GM18499 (cell line): ENCODE results near the gene IGFBP4.

Experiments
- ATAC-seq: cut with Tn5 transposase; IDR thresholded peaks from one replicate; pipeline ENCODE4 v1.9.1; 2021; ENCODE audit warnings: moderate number of reproducible peaks; ENCODE audit not compliant: insufficient read depth, unreplicated experiment

The IGFBP4 gene

DNA sequence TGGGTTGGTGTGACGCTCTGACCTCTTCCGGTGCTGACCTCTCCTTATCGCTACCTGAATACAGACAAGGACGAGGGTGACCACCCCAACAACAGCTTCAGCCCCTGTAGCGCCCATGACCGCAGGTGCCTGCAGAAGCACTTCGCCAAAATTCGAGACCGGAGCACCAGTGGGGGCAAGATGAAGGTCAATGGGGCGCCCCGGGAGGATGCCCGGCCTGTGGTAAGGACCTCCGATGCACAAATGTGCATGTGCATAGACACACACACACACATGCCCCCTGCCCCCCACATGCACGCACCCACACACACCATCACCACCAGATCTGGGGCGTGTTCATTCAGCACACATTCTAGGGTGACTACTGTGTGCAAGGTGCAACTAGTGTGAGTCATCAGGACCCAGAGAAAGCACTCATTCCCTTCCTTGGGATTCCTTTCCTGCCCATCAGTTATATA, 9.7 kb downstream of the IGFBP4 start:
- ATAC-seq, result no peak

DNA sequence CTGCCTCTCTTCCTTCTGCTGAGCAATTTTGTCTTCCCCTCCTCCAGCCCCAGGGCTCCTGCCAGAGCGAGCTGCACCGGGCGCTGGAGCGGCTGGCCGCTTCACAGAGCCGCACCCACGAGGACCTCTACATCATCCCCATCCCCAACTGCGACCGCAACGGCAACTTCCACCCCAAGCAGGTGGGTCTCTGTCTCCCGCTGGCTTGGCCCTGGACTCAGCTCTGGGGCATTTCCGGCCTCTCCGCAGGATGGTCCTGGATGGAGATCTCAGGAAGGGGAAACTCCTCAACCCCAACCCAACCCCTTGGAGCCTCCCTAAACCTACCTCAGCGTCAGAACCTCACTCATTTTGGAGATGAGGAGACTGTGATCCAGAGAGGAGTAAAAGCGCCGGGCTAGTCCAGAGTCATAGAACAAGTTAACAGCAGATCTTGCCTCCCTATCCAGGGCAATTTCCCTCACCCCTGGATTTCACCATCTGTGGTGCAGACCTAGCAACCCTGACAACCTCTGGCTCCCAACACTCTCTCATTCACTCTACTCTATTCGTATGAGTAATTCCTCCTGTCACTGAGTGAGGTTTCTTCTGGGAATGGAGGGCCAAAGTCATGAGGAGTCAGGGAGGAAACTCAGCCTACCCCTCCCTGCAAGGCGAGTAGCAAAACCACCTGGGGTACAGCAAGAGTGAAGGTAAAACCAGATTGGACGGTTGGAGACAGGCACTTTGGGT, 10.8 kb downstream of the IGFBP4 start:
- no peak for ATAC-seq

DNA sequence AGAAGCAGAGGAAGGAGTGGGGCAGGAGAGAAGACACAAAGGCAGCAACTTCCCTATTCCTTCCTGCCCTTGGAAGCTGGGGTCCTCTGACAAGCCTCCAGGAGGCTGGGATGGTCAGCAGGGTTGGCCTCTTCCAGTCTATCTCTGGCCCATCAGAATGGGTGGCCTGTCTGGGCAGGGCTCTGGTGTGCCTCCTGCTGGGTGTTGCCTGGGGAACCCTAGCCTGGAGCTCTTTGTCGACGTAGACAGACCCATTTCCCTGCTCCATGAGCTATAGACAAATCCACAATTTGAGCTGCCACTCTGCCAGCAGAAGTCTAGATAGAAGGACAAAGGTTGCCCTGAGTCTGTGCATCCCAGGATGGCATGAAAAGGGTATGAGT, 11.4 kb downstream of the IGFBP4 start:
- no peak for ATAC-seq

DNA sequence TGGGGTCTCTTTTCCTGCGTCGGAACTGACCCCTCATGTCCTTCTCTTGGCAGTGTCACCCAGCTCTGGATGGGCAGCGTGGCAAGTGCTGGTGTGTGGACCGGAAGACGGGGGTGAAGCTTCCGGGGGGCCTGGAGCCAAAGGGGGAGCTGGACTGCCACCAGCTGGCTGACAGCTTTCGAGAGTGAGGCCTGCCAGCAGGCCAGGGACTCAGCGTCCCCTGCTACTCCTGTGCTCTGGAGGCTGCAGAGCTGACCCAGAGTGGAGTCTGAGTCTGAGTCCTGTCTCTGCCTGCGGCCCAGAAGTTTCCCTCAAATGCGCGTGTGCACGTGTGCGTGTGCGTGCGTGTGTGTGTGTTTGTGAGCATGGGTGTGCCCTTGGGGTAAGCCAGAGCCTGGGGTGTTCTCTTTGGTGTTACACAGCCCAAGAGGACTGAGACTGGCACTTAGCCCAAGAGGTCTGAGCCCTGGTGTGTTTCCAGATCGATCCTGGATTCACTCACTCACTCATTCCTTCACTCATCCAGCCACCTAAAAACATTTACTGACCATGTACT, 13.2 kb downstream of the IGFBP4 start:
- no peak for ATAC-seq

DNA sequence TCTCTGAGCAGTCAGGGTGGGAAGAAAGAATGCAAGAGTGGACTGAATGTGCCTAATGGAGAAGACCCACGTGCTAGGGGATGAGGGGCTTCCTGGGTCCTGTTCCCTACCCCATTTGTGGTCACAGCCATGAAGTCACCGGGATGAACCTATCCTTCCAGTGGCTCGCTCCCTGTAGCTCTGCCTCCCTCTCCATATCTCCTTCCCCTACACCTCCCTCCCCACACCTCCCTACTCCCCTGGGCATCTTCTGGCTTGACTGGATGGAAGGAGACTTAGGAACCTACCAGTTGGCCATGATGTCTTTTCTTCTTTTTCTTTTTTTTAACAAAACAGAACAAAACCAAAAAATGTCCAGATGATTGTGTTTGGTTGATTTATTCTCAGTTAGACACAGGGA, 14.1 kb downstream of the IGFBP4 start:
- no peak for ATAC-seq

DNA sequence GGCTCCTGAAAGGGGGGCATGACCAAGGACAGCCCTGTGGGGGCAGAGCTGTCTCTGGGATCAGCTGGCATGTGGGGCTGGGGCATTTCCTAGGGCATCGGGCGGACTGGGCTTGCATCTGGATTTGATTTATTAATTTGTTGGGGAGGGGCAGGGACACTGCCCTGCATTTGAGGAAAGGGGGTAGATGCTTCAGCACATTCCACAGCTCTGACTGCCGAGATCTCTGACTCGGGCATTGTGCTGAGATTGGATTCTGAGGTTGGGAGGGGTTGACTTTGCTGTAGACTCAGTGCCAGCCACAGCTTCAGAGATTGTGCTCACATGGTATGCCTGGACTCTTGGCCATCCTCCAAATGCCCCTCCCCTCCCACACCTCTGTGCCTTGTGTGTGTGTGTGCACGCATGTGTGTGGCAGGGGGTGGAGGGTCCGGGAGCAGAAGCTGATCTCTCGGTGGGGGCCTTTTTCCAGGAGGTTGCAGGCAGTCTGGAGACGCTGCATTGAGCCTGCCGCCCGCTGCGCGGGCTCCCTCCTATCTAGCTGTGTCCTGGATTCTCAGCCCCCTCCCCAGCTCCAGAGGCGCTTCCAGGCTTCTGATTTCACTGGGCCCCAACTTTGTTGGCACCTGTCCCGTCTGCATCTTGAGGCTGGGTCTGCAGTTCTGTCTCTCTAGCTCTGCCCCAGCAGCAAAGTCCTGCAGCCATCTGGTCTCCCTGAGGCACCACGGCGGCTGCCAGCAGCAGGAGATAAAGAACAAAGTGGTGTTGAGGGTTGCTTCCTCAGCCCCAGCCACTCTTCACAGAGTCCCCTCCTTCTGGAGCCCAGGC, 14.9 kb downstream of the IGFBP4 start:
- ATAC-seq, result no peak

DNA sequence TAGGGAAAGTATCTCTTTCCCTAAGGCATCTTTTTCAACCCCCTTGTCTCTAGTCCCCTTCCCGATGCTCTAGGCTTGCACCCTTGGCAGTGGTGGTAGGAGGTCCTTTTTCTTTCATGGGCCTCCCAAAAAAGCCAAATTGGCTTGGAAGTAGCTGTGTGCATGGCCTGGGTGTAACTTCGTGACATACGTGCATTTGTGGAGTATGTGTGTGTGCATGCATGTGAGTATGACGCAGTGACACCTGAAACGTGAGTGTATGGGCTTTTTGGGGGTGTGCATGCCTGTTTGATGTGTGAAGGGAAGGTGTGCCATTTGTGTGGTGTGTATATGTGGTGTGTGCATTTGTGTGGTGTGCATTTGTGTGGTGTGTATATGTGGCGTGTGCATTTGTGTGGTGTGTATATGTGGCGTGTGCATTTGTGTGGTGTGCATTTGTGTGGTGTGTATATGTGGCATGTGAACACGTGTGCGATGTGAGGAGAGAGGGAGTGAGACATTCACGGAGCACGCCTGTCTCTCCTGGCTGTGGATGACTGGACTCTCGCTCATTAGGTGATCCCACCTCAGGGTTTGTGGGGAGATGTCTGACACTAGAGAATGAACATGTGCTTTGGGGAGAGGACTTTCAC, 15.7 kb downstream of the IGFBP4 start:
- no peak for ATAC-seq

DNA sequence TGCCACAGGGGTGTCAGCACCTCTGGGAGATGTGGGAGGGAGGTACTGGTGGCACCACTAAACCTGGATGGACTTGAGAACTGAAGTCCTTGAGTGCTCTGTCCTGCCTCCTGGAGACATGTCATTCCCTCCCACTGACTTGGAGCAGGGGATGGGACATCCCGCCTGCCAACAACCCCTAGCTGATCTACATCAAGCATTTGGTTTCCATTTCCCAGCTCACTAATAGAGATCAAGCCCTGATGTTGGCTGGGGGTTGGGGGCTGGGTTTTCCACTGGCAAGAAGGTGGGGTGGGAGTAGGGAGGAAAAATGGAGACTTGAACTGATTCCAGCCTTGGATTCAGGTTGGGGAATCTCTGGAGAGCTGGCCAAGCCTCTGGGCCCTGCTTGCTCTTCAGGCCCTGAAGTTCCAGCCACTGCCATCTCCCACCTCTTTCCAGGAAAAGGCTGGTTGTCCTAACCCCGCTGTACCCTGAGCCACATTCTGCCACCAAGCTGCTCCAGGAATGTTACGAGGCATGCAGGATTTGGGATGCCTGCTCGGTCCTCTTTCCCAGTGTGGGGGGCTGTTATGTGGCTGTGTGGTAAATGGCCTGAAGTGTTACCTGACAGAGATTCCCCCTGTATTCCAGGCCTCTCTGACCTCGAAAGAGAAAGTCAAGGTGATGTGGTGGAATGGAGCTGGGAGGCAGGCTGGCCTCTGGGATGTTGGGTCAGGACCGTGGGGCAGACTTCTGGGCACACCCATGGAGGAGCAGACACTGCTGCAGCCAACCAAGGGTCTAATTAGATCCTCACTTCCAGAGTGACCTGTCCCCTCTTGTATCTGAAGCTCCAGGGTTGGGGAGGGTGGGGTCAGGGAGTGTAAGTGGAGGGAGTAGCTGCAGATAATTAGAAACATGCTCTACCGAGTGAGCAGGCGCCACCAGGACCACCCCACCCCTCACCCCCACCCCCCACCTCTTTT, 16.7 kb downstream of the IGFBP4 start:
- no peak for ATAC-seq

DNA sequence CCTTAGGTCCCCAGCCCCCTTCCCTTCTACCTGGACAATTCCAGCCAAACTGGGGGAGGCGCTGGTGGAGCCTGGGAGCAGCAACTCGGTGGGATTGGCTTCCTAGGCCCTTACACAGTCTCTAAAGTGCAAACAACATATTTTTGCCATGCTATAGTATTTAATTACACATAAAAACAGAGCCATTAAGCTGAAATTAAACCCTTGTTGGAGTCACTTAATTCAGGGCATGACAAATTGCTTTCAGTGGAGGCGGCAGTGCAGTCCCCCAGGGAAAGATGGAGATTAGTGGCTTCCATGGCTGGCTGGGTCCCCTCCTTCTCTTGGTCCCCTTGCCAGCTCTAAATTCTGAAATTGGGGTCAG, 17.3 kb downstream of the IGFBP4 start:
- ATAC-seq, result no peak

DNA sequence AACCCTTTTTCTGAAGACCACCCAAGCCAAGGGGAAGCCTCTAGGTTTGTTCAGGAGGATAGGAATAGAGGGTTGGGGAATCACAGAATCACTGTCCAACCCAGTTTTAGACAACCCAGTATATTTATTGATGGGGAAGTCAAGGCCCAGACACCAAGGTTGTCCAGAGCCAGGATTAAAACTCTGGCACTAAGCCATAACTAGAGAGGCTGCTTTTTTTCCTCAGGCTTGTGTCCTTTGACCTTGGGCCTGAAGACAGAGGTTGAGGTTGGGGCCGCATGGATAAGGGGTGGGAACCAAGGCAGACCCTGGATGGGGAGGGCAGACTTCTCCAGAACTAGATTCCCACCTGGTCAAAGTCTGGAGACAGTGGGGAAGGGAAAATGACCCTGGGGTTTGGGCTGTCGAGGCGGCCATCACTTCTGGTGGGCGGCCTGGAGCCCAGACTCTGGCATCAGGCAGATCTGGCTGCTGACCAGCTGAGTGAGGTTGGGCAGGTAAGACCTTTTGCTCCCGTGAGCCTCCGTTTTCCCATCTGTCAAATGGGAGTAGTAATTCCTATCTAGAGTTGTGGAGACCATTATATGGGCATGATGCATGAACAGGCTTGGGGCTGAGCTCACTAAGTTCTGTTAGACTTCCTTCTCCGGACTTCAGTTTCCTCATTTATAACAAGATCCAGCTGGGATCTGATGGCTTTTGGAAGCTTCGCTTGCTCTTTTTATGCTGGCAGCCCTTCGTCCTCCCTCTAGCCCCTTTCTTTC, 17.9 kb downstream of the IGFBP4 start:
- ATAC-seq, result no peak

DNA sequence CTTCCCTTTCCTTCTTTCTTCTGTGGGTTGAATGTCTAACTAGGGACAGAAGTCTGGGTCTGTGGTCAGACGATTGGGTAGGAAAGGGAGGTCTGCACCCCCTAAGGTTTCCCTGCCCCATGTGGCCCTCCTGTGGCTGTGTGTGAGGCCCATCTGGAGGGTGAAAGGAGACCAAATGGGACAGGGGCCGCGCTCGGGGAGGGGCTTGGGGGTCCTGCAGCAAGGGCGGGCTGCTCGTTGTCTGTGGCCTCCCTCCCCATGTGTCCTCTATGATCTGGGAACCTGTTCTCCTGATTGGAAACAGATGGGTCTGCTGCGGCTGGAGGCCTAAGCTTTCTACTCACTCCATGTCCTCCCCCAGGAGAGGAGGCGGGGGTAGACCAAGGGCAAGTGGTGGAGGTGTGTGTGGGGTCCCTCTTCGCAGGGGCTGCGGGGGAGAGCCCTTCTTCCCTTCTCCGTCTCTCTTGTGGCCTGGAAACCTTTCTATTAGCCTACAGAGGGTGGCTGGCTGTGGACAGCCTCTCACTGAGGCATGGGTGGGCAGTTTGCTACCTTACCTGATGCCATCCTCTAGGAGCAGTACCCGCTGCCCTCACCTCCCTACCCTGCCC, 18.6 kb downstream of the IGFBP4 start:
- ATAC-seq, result no peak

DNA sequence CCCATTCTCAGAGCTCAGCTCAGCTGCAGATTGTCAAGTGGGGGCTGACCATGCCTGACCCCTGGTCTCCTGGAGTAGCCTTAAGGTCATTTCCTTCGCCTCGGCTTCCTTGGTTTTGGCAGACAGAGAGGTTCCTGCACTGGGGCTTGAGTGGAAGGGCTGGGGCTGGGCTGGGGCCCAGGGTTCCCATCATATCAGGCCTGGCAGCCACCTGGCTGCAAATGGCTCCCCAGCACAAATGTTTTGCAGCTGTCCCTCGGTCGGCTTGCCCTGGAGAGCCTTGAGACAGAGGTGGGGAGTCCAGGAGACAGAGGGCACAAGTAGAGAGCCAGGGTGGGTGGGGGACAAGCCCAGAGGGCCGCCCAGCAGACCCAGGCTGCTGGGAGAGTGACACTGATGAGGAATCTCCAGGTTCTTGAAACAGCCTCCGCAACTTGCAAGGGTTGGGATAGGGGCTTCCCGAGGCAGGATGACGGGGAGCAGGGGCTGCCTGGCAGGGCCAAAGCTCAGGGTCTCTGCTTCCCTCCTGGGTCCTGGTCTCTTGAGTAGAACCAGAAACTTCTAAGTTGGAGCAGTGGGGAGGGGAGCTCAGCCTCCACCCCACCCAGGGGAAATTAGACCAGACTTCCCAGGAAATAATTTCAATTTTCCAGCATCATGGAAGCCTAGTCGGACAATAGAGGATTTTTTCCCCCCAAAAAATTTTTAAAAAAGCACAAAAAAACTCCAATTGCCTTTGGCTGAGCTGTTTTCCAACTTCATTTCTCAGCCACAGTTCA, 19.3 kb downstream of the IGFBP4 start:
- ATAC-seq, result no peak

DNA sequence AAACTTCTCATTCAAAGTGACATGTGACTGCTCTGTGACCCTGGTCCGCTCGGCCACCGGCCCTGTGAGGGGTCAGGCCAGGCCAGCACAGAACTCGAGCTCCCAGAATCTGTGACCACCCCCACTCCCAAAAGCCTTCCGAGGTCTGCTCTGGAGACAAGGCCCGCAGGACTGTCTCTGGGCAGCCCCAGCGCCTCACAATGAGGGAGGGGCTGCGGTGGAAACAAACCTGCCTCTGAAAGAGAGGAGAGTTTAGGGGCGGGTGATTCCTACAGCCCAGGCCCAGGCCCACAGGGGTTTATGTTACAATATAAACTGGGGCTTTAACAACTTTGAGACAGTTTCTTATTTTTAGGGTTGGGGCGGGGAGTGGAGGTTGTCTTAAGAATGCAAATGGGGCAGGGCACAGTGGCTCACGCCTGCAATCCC, 19.9 kb downstream of the IGFBP4 start:
- ATAC-seq, result no peak

DNA sequence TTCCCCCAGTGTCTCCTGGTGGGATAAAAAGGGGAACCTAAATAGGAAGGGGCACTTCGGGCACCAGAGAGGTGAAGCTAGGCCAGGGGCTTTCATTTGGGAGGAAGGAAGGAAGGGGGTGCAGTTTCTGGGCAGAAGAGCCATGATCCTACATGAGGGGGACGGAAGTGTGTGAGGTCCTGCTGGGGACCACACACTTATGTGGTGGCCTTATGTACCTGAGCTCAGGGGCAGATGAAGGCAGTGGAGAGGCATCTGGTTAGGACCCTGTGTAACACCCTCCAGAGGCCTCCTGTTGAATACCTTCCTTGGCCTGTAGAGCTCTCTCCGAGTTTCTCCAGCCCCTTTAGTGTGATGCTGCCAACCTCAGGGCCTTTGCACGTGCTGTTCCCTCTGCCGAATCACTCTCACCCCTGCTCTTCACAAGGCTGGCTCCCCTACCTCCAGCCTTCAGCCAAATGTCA, 21.2 kb downstream of the IGFBP4 start:
- no peak for ATAC-seq

DNA sequence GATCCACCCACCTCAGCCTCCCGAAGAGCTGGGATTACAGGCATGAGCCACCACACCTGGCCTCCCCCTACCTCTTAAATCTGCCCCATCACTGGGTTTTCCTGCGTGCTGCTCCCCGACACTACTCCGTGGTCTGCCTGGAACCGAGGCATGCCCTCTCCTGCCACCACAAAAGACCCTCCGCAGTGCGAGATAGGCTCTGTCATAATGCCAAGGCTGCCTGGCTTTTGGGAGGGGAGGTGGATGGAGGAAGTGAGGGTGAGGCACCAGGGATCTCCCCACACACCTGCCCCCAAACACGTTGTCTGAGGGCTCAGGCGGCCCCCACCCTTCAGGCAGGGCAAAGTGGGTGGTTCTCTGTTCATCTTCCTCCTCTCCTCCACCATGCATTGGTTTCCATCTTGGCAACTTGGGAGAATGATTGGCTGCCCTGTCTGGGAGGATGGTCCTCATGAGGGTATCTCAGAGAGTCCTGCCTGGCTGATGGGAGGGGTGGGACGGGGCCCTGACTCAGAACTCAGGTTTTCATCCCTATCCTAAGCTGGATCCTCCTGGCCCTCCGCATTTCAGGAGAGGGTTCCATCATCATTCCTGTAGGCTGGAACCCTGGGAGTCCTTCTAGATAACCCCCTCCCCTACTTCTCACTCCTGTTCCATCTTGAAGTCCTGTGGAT, 23.2 kb downstream of the IGFBP4 start:
- no peak for ATAC-seq

DNA sequence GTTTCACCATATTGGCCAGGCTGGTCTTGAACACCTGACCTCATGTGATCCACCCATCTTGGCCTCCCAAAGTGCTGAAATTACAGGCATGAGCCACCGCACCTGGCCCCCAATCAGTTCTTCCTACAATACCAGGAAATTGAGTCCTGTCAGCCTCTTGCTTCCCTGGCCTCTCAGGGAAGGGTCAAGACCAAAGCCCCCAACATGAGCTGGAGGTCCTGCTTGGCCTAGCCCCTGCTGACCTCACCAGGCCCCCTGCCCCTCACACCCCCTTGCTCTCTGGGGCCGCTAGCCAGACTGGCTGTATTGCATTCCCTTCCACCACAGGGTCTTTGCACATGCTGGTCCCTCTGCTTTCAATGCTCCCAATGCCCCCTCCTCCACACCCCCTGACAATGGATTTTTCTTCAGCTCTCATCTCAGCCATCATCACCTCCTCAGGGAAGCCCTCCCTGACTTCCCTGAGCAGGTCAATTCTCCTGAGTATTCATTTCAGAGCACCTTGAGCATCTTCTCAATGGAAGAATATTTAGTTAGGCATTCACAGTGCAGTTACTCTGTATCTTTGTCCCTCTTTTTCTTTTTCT, 24.1 kb downstream of the IGFBP4 start:
- no peak for ATAC-seq

DNA sequence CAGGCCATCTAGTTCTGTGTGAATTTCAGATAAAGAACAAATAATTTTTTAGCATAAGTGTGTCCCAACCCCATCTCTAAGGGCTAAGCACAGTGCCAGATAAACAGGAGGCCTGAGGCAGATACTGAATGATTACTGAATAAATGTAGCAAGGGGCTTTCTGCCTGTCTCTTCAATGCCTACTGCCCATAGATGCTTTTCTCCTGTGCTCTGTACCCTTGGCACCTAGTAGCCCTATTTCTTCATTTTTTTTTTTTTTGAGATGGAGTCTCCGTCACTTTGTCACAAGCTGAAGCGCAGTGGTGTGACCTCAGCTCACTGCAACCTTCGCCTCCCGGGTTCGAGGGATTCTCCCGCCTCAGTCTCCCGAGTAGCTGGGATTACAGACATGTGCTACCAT, 25.3 kb downstream of the IGFBP4 start:
- ATAC-seq, result no peak
